Measurements from ENCODE around the gene VSTM2L. TPM values are rescaled to one million over a fixed set of nuclear protein-coding genes. Genes with fewer than 3 reads are reported as not detected.

VSTM2L gene
- total RNA-seq, 2 experiments from 2014 or later: 0.17 TPM; not detected in 1

DNA sequence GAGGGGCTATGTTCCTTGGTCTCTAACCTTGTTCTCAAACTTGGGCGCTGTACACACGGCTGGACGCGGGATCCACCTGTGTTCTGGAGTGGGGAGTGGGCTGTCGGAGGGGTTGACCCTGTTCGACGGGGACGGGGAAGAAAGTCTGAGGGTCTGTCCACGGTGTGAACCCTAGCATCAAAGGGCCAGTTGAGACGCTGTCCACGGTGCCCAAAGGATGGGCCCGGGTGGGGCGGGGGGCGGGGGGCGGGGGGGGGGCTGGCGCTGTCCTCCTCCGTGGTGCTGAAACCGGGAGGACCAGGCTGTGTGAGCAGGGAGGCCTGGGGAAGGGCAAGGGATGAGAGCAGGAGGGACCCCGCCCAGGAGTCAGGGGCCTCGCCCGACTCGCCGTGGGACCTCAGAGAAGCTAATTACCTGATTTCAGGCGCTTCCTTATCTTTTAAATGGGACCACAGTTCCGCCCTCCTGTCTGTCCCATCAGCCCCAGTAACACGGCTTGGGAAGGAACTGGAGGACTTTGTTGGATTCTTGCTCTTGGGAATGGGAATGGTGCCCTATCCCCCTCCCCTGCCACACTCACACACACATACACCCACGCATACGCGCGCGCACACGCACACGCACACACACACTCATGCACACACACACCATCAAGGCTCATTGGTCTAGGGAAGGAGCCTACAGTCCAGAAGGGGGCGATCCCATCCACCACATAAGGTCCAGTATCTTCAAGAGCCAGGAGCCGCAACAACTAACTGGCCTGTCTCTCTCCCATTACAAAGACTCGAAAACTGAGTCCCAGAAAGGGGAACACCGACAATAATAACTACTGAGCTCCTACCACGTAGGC is 1.0 kb upstream of the VSTM2L start:
- Histone ChIP-seq H3K79me2 (ENCODE audit: insufficient read depth, low read depth, low read length) (no peaks in the 10 kb centered on the region), H3K9me3 (ENCODE audit: low read length) (no peaks in the 10 kb centered on the region), H3K9me2 (ENCODE audit: insufficient read depth, low read length) (no peaks in the 10 kb centered on the region), H3K4me3 (ENCODE audit: low read depth, low read length, poor library complexity, severe bottlenecking) (no peak overlapping the region), H4K20me1 (ENCODE audit: insufficient read depth, low read length) (no peaks in the 10 kb centered on the region), H3K27ac (ENCODE audit: low read depth, low read length, poor library complexity, severe bottlenecking) (no peak overlapping the region), H2AFZ (ENCODE audit: low read length) (no peak overlapping the region), H3K36me3 (ENCODE audit: insufficient read depth, low read length) (no peaks in the 10 kb centered on the region), H3K4me2 (ENCODE audit: low read length) (no peak overlapping the region), H3K4me1 (ENCODE audit: insufficient read depth, low read length, poor library complexity, severe bottlenecking) (no peaks in the 10 kb centered on the region)
- BruUV-seq (replicated peaks): no TSS peak
- no peak for TF ChIP-seq EZH2phosphoT487 (IDR thresholded peaks at IDR 0.05; ENCODE audit: borderline replicate concordance, low read depth, low read length)
- TF ChIP-seq, protein P1, sequence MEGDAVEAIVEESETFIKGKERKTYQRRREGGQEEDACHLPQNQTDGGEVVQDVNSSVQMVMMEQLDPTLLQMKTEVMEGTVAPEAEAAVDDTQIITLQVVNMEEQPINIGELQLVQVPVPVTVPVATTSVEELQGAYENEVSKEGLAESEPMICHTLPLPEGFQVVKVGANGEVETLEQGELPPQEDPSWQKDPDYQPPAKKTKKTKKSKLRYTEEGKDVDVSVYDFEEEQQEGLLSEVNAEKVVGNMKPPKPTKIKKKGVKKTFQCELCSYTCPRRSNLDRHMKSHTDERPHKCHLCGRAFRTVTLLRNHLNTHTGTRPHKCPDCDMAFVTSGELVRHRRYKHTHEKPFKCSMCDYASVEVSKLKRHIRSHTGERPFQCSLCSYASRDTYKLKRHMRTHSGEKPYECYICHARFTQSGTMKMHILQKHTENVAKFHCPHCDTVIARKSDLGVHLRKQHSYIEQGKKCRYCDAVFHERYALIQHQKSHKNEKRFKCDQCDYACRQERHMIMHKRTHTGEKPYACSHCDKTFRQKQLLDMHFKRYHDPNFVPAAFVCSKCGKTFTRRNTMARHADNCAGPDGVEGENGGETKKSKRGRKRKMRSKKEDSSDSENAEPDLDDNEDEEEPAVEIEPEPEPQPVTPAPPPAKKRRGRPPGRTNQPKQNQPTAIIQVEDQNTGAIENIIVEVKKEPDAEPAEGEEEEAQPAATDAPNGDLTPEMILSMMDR (conservative IDR thresholded peaks at IDR 0.05; ENCODE audit: low read length): peak; percentile 65
- POLR2A ChIA-PET: no interaction called here
- CTCF ChIA-PET (ENCODE audit: unreplicated experiment): no interaction called here
- intact Hi-C loops (cut with micrococcal nuclease; ENCODE audit: unreplicated experiment): loop anchor here (2.0 kb wide), 1 partner anchor 91 kb away; no protein-coding TSS in a partner anchor
- peak; percentile 39 for DNase-seq (ENCODE audit: low spot score)

DNA sequence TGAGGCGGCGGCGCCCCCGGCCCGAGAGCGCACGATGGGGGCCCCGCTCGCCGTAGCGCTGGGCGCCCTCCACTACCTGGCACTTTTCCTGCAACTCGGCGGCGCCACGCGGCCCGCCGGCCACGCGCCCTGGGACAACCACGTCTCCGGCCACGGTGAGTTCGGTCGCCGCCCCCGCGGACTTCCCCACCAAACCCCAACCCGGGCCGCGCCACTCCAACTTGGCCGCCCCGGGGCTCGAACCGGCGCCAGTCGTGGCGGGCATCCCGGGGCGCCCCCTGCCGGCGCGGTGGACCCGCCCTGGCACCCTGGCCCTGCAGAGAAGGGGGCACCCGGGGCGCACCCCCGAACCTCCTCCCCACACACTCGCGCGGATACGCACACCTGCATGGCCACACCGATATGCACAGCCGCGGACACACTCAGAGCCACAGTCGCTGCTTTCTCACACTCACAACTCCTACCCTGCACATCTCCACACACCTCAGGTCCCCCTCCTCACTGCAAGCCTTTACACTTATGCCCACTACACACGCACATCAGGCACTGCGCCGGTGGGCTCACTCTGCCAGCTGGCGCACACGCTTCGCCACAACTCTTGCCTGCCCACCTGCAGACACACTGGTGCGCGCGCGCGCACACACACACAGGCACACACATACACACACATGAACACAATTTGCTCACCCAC is 535 bp downstream of the VSTM2L start:
- H2AFZ ChIP-seq (ENCODE audit: low read length): no peak overlapping the region
- intact Hi-C loops (cut with micrococcal nuclease; ENCODE audit: unreplicated experiment): loop anchor here (2.0 kb wide), 1 partner anchor 89 kb away; no protein-coding TSS in a partner anchor

More for the DNA sequence above, 535 bp downstream of the VSTM2L start:
- Histone ChIP-seq H3K4me3 (ENCODE audit: low read depth, low read length, poor library complexity, severe bottlenecking) (no peak overlapping the region), H3K9me2 (ENCODE audit: insufficient read depth, low read length) (no peaks in the 10 kb centered on the region), H3K4me2 (ENCODE audit: low read length) (no peak overlapping the region), H4K20me1 (ENCODE audit: insufficient read depth, low read length) (no peaks in the 10 kb centered on the region), H3K36me3 (ENCODE audit: insufficient read depth, low read length) (no peaks in the 10 kb centered on the region), H3K27ac (ENCODE audit: low read depth, low read length, poor library complexity, severe bottlenecking) (no peak overlapping the region), H3K79me2 (ENCODE audit: insufficient read depth, low read depth, low read length) (no peaks in the 10 kb centered on the region), H3K4me1 (ENCODE audit: insufficient read depth, low read length, poor library complexity, severe bottlenecking) (no peaks in the 10 kb centered on the region), H3K9me3 (ENCODE audit: low read length) (no peaks in the 10 kb centered on the region)
- DNase-seq (ENCODE audit: low spot score): no peak
- ChIA-PET CTCF (ENCODE audit: unreplicated experiment) (no interaction called here), POLR2A (no interaction called here)
- BruUV-seq (replicated peaks): no TSS peak
- no peak for TF ChIP-seq EZH2phosphoT487 (IDR thresholded peaks at IDR 0.05; ENCODE audit: borderline replicate concordance, low read depth, low read length)
- TF ChIP-seq, protein P1 (conservative IDR thresholded peaks at IDR 0.05; ENCODE audit: low read length): no peak; the same call in 1 of the 2 replicates

Data from OCI-LY7 (cell line).